Lung (tissue), 12 donors: Measurements from ENCODE around the gene PPP3CB. TPM values are rescaled to one million over a fixed set of nuclear protein-coding genes. Genes with fewer than 3 reads are reported as not detected.

Experiments used
- ATAC-seq: fragments of 200-7000 bp; cut with Tn5 transposase; one replicate; pipeline ENCODE4 v1.9.1; 2020; ENCODE audit warnings: moderate number of reproducible peaks; ENCODE audit not compliant: insufficient read depth, low FRiP score
- DNase-seq, 3 donors: peaks; one replicate each; pipeline ENCODE4 v3.0.0-alpha.2; 2013 to 2017
- H3K27ac ChIP-seq, 2 donors: one replicate each; pipeline ENCODE4 v1.5.1; 2013; ENCODE audit warnings: mild to moderate bottlenecking in 2 of 2, moderate library complexity in 2 of 2, control low read depth in 1 of 2, inconsistent platforms in 1 of 2, low read depth in 1 of 2, low read length in 1 of 2
- H3K27me3 ChIP-seq, 3 donors: one replicate each; pipeline ENCODE4 v1.5.1; 2013; ENCODE audit warnings: low read length in 2 of 3; ENCODE audit not compliant: control insufficient read depth in 3 of 3, insufficient read depth in 3 of 3
- H3K36me3 ChIP-seq, 4 donors: one replicate each; pipeline ENCODE4 v1.5.1; 2013; ENCODE audit warnings: low read length in 4 of 4, mild to moderate bottlenecking in 1 of 4, moderate library complexity in 1 of 4; ENCODE audit not compliant: control insufficient read depth in 4 of 4, insufficient read depth in 4 of 4
- H3K4me1 ChIP-seq, 5 donors: one replicate each; pipeline ENCODE4 v1.5.1; 2013; ENCODE audit warnings: low read length in 5 of 5, mild to moderate bottlenecking in 2 of 5, moderate library complexity in 1 of 5; ENCODE audit not compliant: control insufficient read depth in 5 of 5, insufficient read depth in 5 of 5
- H3K4me3 ChIP-seq: one replicate; pipeline ENCODE4 v1.5.1; 2013; ENCODE audit warnings: mild to moderate bottlenecking, control low read depth, moderate library complexity
- H3K9ac ChIP-seq, 2 donors: one replicate each; pipeline ENCODE4 v1.5.1; 2013; ENCODE audit warnings: low read length in 2 of 2, control low read depth in 1 of 2; ENCODE audit not compliant: insufficient read depth in 1 of 2
- H3K9me3 ChIP-seq, 4 donors: one replicate each; pipeline ENCODE4 v1.5.1; 2013; ENCODE audit warnings: low read length in 3 of 4, mild to moderate bottlenecking in 1 of 4, moderate library complexity in 1 of 4; ENCODE audit not compliant: control insufficient read depth in 4 of 4, insufficient read depth in 3 of 4
- CTCF ChIP-seq: IDR thresholded peaks from 2 replicates; pipeline ENCODE4 v1.5.1; 2012; ENCODE audit warnings: mild to moderate bottlenecking; ENCODE audit errors: control extremely low read depth, extremely low read depth
- WGBS, 2 donors: extraction: QIAGEN DNeasy Blood & Tissue Kit; methylation state at CpG; one replicate each; pipeline ENCODE4 v1.1.7; 2013; 5-methylcytosine and 5-hydroxymethylcytosine counted together
- polyA plus RNA-seq, 2 donors: library from polyadenylated mRNA; stranded (reverse); fragments of 200-250 nt; gene quantifications; one replicate each; pipeline ENCODE4 v1.2.1, GENCODE V29; 2013
- total RNA-seq, 2 donors: library from RNA; depleted of rRNA in 1 of 2; stranded (reverse); fragments of >200 nt in 1 of 2; gene quantifications; one replicate each; pipeline ENCODE4 v1.2.1, GENCODE V29; 2014 to 2021
- donor health status: control.
- donor health status: control.
- donor health status: Bipolar disorder and iron deficiency.
- donor health status: healthy.
- donor health status: DM: yes; HTN: yes; CAD: no.

The PPP3CB gene
- total and polyA plus RNA-seq, 4 donors, result 21.5 to 65.0 (median 28.4) TPM

- H3K9ac ChIP-seq, result no peak overlapping the region
- H3K4me1 ChIP-seq, result no peaks in the 10 kb centered on the region
- H3K27ac ChIP-seq, result no peak overlapping the region
- DNase-seq, result no peak
- peaks cover 8 to 33% (median 20%) of the 10 kb centered on the region in 4 donors for H3K36me3 ChIP-seq
- no peak for TF ChIP-seq CTCF
- no peaks in the 10 kb centered on the region for H3K27me3 ChIP-seq
- H3K4me3 ChIP-seq, result no peak overlapping the region
- 67 to 78% methylated on average over 3 of the region's 3 CpGs for WGBS, 2 donors
- H3K9me3 ChIP-seq, result no peaks in the 10 kb centered on the region
- no peak for ATAC-seq
Observed at GRCh38 chr10:73478636-73479035, 17.2 kb downstream of the PPP3CB start.

- peaks cover 0 to 3% (median 0%) of the 10 kb centered on the region in 5 donors for H3K4me1 ChIP-seq
- H3K27ac ChIP-seq, result no peak overlapping the region
- no peaks in the 10 kb centered on the region for H3K27me3 ChIP-seq
- no peak for TF ChIP-seq CTCF
- DNase-seq (no peak), ATAC-seq (no peak)
- H3K9ac ChIP-seq, result no peak overlapping the region
- H3K9me3 ChIP-seq, result no peaks in the 10 kb centered on the region
- peaks cover 9 to 51% (median 33%) of the 10 kb centered on the region in 4 donors for H3K36me3 ChIP-seq
- 72 to 77% methylated on average over 3 of the region's 3 CpGs for WGBS, 2 donors
- H3K4me3 ChIP-seq, result no peak overlapping the region
Observed at GRCh38 chr10:73471226-73471625, 24.6 kb downstream of the PPP3CB start.

GRCh38 chr10:73469579-73469978 is 26.2 kb downstream of the PPP3CB start:
- Histone ChIP-seq H3K36me3 (peaks cover 8 to 55% (median 28%) of the 10 kb centered on the region in 4 donors), H3K27ac (no peak overlapping the region), H3K4me1 (peaks cover 0 to 3% (median 0%) of the 10 kb centered on the region in 5 donors), H3K9me3 (no peaks in the 10 kb centered on the region), H3K27me3 (no peaks in the 10 kb centered on the region), H3K4me3 (no peak overlapping the region), H3K9ac (no peak overlapping the region)
- TF ChIP-seq CTCF, result no peak
- DNase-seq (no peak), ATAC-seq (no peak)

GRCh38 chr10:73467206-73467605 is 28.6 kb downstream of the PPP3CB start:
- H3K27me3 ChIP-seq, result no peaks in the 10 kb centered on the region
- no peak for DNase-seq
- TF ChIP-seq CTCF, result no peak
- H3K4me1 ChIP-seq, result peaks cover 0 to 3% (median 0%) of the 10 kb centered on the region in 5 donors
- 81 to 88% methylated on average over 2 of the region's 2 CpGs for WGBS, 2 donors
- peaks cover 7 to 49% (median 18%) of the 10 kb centered on the region in 4 donors for H3K36me3 ChIP-seq
- H3K27ac ChIP-seq, result no peak overlapping the region
- no peak for ATAC-seq
- H3K9ac ChIP-seq, result no peak overlapping the region
- no peak overlapping the region for H3K4me3 ChIP-seq
- no peaks in the 10 kb centered on the region for H3K9me3 ChIP-seq
